ENCODE measurements around the gene STAM2. TPM values are rescaled to one million over a fixed set of nuclear protein-coding genes. Genes with fewer than 3 reads are reported as not detected.
"Not testable (repeated sequence)": the region's sequence is repeated elsewhere in the genome, so short reads cannot be mapped to it uniquely, and the experiment has no call there.

STAM2 gene
- total RNA-seq, 1 donor from 2014 or later, result 27.0 TPM

- intact Hi-C loops (cut with DNase I), result no loop called here
- ATAC-seq, result no peak
- no peak for DNase-seq (ENCODE audit: missing footprints)
Measured at GRCh38 chr2:152132306-152132705, 43.3 kb downstream of the STAM2 start.

GRCh38 chr2:152127628-152128027 lies 47.9 kb downstream of the STAM2 start:
- intact Hi-C loops (cut with DNase I), result no loop called here
- ATAC-seq, result no peak
- DNase-seq (ENCODE audit: missing footprints), result no peak

GRCh38 chr2:152126664-152127063 lies 48.9 kb downstream of the STAM2 start:
- DNase-seq (ENCODE audit: missing footprints) (no peak), ATAC-seq (no peak)
- intact Hi-C loops (cut with DNase I), result no loop called here

GRCh38 chr2:152122161-152122560 lies 53.4 kb downstream of the STAM2 start:
- ATAC-seq (no peak), DNase-seq (ENCODE audit: missing footprints) (no peak)
- intact Hi-C loops (cut with DNase I), result no loop called here

GRCh38 chr2:152120430-152120829 lies 55.1 kb downstream of the STAM2 start:
- intact Hi-C loops (cut with DNase I), result no loop called here
- no peak for ATAC-seq
- DNase-seq (ENCODE audit: missing footprints), result no peak

DNA sequence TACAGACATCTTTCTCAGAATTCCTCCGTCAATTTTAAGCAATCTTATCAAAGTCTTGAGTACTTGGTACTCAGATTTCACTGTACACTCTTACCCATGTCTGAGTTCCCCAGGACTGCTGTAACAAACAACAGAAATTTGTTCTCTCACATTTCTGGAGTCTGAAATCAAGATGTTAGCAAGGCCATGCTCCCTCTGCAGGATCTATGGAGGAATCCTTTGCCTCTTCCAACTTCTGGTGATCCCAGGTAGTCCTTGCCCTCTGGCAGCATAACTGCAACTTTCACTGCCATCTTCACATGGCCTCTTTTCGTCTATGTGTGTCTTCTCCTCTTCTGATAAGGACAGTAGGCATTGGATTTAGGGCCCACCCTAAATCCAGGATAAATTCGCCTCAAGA lies 59.6 kb downstream of the STAM2 start:
- no peak for ATAC-seq
- DNase-seq (ENCODE audit: missing footprints), result no peak
- intact Hi-C loops (cut with DNase I), result no loop called here

DNA sequence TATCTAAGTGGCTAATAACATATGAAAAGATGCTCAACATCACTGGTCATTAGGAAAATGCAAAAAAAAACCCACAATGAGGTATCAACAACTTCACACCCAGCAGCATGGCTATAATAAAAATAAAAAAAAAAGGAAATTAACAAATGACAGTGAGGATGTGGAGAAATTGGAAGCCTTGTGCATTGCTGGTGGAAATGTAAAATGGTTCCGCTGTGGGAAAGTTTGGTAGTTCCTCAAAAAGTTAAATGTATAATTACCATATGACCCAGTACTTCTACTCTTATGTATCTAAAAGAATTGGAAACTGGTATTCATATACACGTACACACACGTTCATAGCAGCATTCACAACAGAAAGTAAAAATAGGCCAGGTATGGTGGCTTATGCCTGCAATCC lies 61.2 kb downstream of the STAM2 start:
- ATAC-seq (no peak), DNase-seq (ENCODE audit: missing footprints) (no peak)
- intact Hi-C loops (cut with DNase I), result no loop called here

DNA sequence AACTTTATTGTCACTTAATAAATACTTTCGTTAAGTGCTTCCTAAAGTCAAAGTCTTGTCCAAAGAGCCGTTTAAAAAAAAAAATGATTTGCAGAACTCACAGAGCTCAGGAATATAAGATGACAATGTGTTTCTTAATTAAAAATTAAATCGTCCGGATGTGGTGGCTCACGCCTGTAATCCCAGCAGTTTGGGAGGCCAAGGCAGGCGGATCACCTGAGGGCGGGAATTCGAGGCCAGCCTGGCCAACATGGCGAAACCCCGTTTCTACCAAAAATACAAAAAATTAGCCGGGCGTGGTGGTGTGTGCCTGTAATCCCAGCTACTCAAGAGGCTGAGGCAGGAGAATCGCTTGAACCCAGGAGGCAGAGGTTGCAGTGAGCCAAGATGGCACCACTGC lies 68.4 kb downstream of the STAM2 start:
- intact Hi-C loops (cut with DNase I); DNase-seq (ENCODE audit: missing footprints); ATAC-seq: not testable (repeated sequence)

DNA sequence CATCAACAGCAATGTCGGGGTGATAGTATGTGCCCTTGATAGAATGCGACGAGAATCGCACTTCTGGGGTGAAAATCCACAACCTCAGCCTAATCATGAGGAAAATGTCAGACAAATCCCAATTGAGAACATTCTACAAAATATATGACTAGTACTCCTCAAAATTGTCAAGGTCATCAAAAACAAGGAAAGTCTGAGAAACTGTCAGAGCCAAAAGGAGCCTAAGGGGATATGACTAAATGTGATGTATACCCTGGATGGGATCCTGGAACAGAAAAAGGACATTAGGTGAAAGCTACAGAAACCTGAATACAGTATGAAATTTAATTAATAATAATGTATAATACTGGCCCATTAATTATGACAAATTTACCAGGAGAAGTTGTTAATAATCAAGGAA lies 69.1 kb downstream of the STAM2 start:
- no peak for ATAC-seq
- intact Hi-C loops (cut with DNase I), result no loop called here
- no peak for DNase-seq (ENCODE audit: missing footprints)

GRCh38 chr2:152103271-152103670 lies 72.3 kb downstream of the STAM2 start:
- ATAC-seq (no peak), DNase-seq (ENCODE audit: missing footprints) (no peak)
- intact Hi-C loops (cut with DNase I), result no loop called here

GRCh38 chr2:152100961-152101360 lies 74.6 kb downstream of the STAM2 start:
- intact Hi-C loops (cut with DNase I), result no loop called here
- ATAC-seq (no peak), DNase-seq (ENCODE audit: missing footprints) (no peak)

DNA sequence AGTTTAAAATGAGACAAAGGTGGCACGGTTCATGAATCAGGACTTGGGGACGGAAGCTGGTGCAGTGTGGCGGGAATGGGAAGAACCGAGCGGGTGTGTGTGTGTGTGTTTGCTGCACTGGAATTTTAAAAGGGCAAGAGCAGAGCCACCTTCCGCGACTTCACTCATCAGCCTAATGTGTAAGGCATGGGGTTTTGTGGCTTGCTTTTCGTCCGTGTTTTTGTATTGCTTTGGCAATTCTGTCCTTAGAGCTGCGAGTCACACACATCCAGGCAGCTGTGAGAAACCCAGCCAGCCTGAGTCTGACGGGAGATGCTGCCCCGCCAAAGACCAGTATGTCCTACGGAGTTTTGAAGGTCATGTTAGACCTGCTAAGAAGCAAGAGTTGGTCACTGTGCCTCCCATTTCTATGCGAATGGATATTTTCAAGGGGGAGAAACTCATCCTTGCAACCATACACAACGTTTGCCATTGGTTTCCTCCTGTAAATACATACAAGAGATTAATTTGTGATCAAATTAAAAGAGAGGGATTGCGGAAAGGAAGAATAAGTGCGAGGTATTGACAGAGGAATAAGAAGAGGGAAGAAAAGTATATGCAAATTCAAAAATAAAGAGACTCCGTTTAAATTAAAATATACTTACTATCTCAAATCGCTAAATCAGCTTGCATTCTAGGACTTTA lies 76.1 kb downstream of the STAM2 start:
- DNase-seq (ENCODE audit: missing footprints) (no peak), ATAC-seq (no peak)
- intact Hi-C loops (cut with DNase I), result loop anchor here (10.0 kb wide), 1 partner anchor 65 kb away; no protein-coding TSS in a partner anchor

DNA sequence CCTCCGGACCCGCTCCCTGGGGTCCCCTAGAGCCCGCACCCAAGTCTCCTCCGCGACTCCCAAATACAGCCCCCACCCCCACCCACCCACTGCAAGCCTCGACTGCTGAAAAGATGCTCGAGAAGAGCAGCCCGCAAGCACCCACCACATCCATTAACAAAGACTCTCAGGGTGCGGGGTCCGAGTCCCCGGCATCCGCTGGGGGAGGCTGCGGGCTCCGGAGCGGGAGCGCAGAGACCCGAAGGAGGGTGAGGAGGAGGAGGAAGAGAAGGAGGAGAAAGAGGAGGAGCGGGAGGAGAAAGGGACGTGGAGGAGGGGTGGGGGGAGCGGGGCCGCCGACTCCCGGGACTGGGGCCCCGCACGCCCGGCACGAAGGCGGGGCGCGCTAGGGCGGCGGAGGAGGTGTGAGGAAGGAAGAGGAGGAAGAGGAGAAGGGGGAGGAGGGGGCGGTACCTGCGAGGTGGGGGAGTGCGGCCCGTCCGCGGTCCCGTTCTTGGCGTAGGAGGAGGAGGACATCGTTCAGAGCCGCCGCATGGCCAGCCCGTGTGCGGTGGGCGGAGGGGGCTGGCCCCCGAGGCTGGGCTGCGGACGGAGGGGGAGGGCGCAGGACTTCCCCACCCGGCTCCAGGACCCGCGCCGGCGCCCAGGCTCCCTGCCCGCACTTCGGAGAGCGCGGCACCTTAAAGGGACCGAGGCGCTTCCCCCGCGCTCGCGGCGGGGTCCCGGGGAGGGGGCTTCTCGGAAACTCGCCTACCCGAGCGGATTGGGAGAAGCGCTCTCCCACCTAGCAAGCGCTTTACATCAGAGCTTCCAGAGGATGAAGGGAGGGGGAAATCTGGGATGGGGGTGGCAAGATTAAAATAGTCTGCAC lies 76.8 kb downstream of the STAM2 start, which contains the start of gene CACNB4:
CACNB4 (minus strand) TSS at position 549 of the 871 bp plus-strand sequence.
- intact Hi-C loops (cut with DNase I), result loop anchor here (10.0 kb wide), 1 partner anchor 64 kb away; no protein-coding TSS in a partner anchor
- peak; percentile 40 for ATAC-seq
- peak; percentile 72 for DNase-seq (ENCODE audit: missing footprints)

DNA sequence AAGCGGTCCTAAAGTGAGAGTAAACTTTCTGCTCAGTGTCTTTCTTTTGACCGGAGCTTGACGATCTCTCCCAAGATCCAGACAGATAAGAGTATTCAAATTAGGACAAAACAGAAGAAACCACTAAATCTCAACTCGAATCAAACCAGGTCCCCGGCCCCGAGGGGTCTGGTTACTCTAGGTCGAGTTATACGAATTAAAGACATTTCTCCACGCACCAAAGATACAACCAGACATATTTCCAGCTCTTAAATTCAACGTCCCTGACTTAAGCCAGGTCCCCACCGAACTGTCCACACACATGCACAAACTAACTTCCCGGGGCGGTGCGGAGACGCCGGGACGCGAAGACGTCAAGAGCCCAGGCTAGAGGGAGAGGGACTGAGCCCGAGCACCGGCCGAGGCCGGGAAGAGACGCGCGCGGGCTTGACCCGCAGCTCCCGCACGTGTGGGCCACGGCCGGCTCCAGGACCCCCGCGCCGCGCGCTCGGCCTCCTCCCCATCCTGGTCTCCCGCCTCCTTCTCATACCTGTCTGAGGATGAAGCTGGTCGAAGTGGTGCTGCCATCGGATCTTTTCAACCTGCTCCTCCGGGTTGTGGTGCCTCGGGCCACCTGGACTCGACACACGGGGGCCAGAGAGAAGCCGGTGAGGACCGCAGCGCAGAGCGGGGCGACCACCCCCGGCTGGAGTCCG lies 77.6 kb downstream of the STAM2 start:
- ATAC-seq (peak; percentile 85), DNase-seq (ENCODE audit: missing footprints) (peak; percentile 79)
- intact Hi-C loops (cut with DNase I), result loop anchor here (10.0 kb wide), 1 partner anchor 63 kb away; no protein-coding TSS in a partner anchor

DNA sequence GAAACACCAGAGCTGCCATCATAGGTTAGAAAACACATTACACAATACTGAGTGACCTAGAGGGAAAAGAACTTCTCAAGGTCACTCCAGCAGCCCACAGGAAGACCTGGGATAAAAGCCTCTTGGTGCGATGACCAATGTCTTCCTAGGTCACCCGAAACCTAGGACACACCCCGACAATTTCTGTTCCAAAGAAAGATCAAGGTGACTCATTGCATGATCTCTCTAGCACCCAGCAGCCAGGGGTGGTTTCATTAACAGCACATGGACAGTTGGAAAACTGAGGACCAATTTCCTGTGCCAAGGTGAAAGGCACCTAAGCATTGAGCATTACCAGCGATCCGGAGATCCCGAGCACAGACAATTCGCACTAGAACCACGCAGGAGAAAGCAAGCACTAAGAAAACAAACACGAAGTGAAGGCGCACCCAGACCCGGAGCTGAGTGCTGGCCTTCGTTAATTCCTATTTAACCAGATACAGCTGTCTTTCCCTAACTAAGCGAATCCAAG lies 78.2 kb downstream of the STAM2 start:
- intact Hi-C loops (cut with DNase I), result loop anchor here (10.0 kb wide), 1 partner anchor 63 kb away; no protein-coding TSS in a partner anchor
- DNase-seq (ENCODE audit: missing footprints) (no peak), ATAC-seq (peak; percentile 40)

- no peak for DNase-seq (ENCODE audit: missing footprints)
- ATAC-seq, result no peak
- intact Hi-C loops (cut with DNase I), result loop anchor here (10.0 kb wide), 1 partner anchor 60 kb away; no protein-coding TSS in a partner anchor
Measured at GRCh38 chr2:152095146-152095545, 80.4 kb downstream of the STAM2 start.

DNA sequence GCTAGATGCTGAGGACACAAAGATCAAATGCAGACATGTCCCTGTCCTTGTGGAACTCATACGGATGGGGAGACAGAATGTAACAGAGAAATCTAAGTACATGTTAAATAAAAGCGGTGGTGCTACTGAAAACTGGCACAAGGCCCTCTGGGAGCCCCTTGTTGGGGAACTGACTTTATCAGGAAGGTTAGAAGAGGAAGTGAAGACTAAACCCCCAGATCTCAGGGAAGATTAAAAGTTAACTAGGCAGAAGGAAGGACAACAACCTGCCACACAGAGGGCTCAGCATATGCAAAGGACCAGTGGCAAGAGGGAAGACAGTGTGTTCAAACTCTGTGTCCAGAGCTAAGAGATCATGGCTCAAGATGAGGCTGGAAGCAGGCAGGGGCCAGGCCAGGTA lies 81.5 kb downstream of the STAM2 start:
- intact Hi-C loops (cut with DNase I), result loop anchor here (10.0 kb wide), 1 partner anchor 59 kb away; no protein-coding TSS in a partner anchor
- no peak for ATAC-seq
- DNase-seq (ENCODE audit: missing footprints), result no peak

GRCh38 chr2:152093464-152093863 lies 82.1 kb downstream of the STAM2 start:
- DNase-seq (ENCODE audit: missing footprints) (no peak), ATAC-seq (no peak)
- intact Hi-C loops (cut with DNase I), result loop anchor here (10.0 kb wide), 1 partner anchor 59 kb away; no protein-coding TSS in a partner anchor

DNA sequence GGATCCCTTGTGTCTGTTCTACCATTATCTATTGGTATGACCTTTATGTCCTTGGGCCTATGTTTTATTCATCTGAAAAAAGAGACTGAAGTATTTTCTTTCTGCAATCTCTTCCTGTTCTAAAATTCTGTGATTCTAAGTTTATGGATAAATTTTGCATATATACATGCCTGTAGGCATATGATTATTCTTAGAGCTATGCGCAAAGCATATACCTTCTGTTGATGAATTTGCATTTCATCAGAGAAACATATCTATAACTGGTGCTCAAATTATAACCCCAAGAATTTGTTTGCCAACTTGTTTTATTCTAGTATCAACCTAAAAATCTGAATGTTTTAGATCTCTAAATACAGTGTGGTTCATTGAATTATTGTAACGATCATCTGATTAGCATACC lies 83.5 kb downstream of the STAM2 start:
- DNase-seq (ENCODE audit: missing footprints) (no peak), ATAC-seq (no peak)
- intact Hi-C loops (cut with DNase I), result loop anchor here (10.0 kb wide), 1 partner anchor 57 kb away; no protein-coding TSS in a partner anchor
